GM18505 (cell line): Measurements from ENCODE around the gene AP2A2.

Experiments
- ATAC-seq: cut with Tn5 transposase; IDR thresholded peaks from one replicate; pipeline ENCODE4 v1.9.1; 2021; ENCODE audit not compliant: unreplicated experiment
- POLR2A ChIP-seq: IDR thresholded peaks from 4 replicates; pipeline ENCODE4 v1.6.1; 2011; ENCODE audit warnings: borderline replicate concordance; ENCODE audit not compliant: insufficient read depth, insufficient read length; ENCODE audit errors: extremely low read depth

Gene AP2A2

GRCh38 chr11:1048375-1049070 is 122.9 kb downstream of the AP2A2 start:
- no peak for ATAC-seq
- no peak for TF ChIP-seq POLR2A

- no peak for TF ChIP-seq POLR2A
- ATAC-seq, result no peak
Measured at GRCh38 chr11:1049071-1049405, 123.4 kb downstream of the AP2A2 start.

GRCh38 chr11:1049431-1049891 is 123.8 kb downstream of the AP2A2 start:
- TF ChIP-seq POLR2A, result no peak
- no peak for ATAC-seq

GRCh38 chr11:1049911-1050580 is 124.4 kb downstream of the AP2A2 start:
- no peak for ATAC-seq
- no peak for TF ChIP-seq POLR2A

GRCh38 chr11:1050581-1051355 is 125.1 kb downstream of the AP2A2 start:
- no peak for TF ChIP-seq POLR2A
- ATAC-seq, result peak; percentile 65

GRCh38 chr11:1051356-1052132 is 125.9 kb downstream of the AP2A2 start:
- no peak for TF ChIP-seq POLR2A
- ATAC-seq, result no peak

GRCh38 chr11:1052133-1053011 is 126.7 kb downstream of the AP2A2 start:
- no peak for TF ChIP-seq POLR2A
- ATAC-seq, result no peak

- no peak for ATAC-seq
- no peak for TF ChIP-seq POLR2A
Measured at GRCh38 chr11:1053121-1053901, 127.6 kb downstream of the AP2A2 start.

GRCh38 chr11:1054143-1055108 is 128.8 kb downstream of the AP2A2 start:
- no peak for TF ChIP-seq POLR2A
- no peak for ATAC-seq

GRCh38 chr11:1055109-1055703 is 129.5 kb downstream of the AP2A2 start:
- no peak for ATAC-seq

More at GRCh38 chr11:1055109-1055703, 129.5 kb downstream of the AP2A2 start:
- no peak for TF ChIP-seq POLR2A
